Endometrial microvascular endothelial cells (primary cell): ENCODE data around the gene ELFN2. TPM values are rescaled to one million over a fixed set of nuclear protein-coding genes. Genes with fewer than 3 reads are reported as not detected.

Experiments used
- in situ Hi-C: cut with HindIII; loops from 2 replicates; pipeline ENCODE4 v1.10.0; 2017; ENCODE audit warnings: low sequenced_read_pairs, low pct_unique_long_range_greater_than_20kb; ENCODE audit errors: inconsistent ontology term
- total RNA-seq: library from RNA; depleted of rRNA; stranded (reverse); fragments of >200 nt; gene quantifications from one replicate; pipeline ENCODE4 v1.2.3, GENCODE V29; 2015; ENCODE audit errors: inconsistent ontology term

The ELFN2 gene
- total RNA-seq, 1 donor from 2014 or later = 4.3 TPM

DNA sequence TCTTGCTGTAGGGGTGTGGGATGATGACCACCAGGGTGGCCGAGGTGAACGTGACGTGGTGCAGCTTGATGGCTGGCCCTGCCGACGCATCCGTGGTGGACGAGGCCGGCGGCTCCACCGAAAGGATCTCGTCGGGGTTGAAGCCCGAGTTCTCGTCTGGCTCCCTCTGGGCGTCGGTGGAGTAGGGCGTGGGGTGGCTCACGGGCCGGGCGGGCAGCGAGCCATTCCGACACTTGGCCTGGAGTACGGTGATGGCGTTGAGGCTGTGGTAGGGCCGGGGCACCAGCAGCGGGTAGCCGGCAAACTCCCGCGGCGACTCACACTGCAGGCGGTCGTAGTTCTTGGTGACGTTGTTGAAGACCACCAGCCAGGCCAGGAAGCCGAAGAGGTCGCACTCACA, 52.7 kb downstream of the ELFN2 start:
- in situ Hi-C loops = no loop called here

DNA sequence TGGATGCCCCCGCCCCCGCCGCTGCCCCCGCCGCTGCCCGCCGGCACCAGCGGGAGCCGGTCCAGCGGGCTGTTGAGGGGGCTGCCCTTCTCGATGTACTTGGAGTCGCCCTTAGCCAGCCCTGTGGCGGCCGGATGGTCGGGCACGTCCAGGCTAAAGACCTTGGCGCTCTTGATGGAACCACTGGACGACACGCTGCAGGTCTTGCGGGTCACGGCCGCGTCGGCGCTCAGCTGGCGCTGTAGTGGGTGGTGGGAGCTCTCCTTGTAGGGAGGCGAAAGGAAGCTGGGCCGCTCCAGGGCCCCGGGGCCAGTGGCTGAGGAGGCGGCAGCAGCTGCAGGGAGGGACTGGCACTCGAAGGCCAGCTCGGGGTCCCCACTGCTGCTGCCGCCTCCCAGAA, 53.8 kb downstream of the ELFN2 start:
- in situ Hi-C loops = no loop called here

DNA sequence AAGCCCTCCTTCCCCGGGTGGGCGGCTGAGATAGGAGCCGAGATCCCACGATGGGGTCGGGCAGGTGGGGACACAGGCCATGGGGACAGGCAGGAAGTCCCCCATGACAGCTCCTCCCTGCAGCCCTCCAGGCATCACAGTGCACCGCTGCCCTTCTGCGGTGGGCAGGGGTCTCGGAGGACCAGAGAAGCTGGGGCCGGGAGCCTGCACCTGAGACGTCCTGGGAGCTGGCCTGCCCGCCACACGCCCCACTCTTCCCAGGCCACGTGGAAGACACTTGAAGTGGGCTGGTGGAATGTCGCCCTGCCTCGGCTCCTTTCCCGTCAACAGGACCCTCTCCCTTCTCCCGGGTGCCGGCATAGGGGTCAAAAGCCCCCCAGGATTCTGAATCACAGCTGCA, 55.4 kb downstream of the ELFN2 start:
- in situ Hi-C loops = no loop called here

GRCh38 chr22:37371491-37371890, 55.8 kb downstream of the ELFN2 start:
- in situ Hi-C loops = no loop called here

DNA sequence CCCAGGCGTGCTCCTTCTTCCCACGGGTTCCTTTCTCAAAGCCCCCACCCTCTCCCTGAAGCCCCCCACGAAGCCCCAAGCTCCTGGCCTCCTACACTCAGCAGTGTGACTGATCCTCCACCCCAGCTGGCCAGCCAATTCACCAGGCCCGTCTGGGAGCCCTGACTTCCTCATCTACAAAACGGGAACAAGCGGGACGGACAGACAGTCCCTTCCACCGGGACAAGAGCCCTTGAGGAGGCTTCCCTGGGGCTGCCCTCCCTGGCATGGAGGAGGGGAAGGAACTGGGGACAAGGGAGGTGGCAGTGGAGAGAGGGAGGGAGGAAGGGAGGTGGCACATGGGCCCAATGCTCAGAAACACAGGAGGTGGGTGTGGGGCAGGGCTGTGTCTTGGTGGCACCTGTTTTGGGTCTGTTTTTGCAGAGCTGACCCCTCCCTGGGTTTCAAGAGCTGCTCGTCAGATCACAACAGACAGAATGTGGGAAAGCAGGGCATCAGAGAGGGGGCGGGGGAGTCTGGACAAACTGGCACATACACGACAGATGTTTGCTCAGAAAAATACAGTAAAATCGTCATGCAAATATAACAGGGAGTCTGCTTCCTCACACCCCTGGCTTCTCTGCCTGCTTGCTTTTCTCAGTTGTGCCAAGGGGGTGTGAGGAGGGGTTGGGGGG, 56.8 kb downstream of the ELFN2 start:
- in situ Hi-C loops = no loop called here

DNA sequence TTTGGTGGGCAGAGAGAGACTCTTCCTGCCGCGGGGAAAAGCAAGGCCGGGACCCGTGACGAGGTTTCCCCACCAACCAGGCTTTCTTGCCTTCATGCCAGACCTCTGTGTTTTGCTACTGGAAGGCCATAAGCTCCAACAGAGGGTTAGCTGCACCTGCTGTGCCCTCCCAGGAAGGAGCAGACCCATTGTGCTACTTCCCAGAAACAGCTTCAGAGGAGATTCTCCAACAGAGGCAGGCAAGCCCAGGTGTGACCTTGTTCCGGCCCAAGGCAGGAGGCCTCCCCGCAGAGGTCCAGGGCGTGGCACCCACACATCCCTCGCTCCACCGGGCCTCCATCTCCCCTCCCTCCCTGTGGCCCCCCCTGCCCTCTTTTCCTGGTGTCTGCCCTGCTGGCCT, 57.8 kb downstream of the ELFN2 start:
- in situ Hi-C loops = no loop called here

GRCh38 chr22:37368058-37368457, 59.2 kb downstream of the ELFN2 start:
- in situ Hi-C loops = no loop called here

GRCh38 chr22:37366601-37367000, 60.7 kb downstream of the ELFN2 start:
- in situ Hi-C loops = no loop called here

GRCh38 chr22:37365950-37366349, 61.3 kb downstream of the ELFN2 start:
- in situ Hi-C loops = no loop called here

GRCh38 chr22:37363261-37363992, 63.9 kb downstream of the ELFN2 start:
- in situ Hi-C loops = no loop called here

- in situ Hi-C loops = no loop called here
These were observed 64.7 kb downstream of the ELFN2 start for GRCh38 chr22:37362621-37363020.

GRCh38 chr22:37358917-37359316, 68.4 kb downstream of the ELFN2 start:
- in situ Hi-C loops = no loop called here

GRCh38 chr22:37358386-37358785, 68.9 kb downstream of the ELFN2 start:
- in situ Hi-C loops = no loop called here

- in situ Hi-C loops = no loop called here
These were observed 69.7 kb downstream of the ELFN2 start for GRCh38 chr22:37357446-37358075.

DNA sequence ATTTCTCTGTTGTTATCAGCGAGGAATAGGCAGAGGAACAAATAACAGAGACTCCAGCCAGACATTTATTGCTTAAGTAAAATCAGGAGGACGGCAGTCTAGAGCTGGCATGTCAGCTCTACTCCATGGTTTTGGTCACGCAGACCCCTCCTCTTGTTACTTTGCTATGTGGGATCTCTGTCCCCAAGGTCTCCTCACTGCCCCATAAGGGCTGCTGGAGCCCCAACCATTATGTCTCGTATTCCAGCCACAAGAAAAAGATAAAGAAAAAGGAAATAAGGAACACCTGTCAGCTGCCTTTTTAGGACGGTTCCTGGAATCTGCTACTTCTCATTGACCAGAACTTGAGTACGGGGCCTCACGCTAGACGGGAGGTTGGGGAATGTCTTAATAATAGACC, 70.4 kb downstream of the ELFN2 start:
- in situ Hi-C loops = no loop called here

DNA sequence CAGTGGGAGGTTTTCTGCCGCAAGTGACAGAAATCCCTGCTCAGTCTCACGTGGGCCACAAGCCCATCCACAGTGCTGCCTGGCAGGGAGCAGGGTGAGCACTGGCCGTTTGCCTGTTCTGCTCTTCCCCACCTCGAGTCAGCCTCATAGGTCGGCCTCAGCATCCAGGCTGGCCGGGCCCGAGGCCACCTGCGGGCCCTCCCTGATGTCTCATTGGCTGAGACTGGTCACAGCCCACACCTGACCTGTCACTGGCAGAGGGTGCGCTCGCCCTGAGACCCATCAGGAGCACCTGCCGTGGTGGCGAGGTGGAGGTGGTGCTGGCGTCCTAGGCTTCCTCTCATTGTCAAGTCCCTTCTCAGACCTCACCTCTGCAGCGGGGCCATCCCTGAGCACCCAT, 72.1 kb downstream of the ELFN2 start:
- in situ Hi-C loops = no loop called here

DNA sequence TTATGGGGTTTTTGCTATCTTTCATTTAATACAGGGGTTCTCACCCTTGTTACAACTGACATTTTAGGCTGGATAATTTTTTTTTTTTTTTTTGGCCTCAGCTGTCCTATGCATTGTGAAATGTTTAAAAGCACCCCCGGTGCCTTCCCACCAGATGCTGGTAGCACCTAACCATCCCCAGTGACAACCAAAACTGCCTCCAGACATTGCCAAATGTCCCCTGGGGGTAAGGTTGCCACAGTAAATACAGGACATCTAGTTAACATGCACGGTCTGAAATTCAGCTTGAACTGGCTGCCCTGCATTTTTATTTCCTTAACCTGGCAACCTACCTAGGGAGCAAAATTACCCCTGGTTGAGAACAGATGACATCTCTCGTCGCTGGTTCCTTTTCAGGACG, 72.6 kb downstream of the ELFN2 start:
- in situ Hi-C loops = no loop called here

DNA sequence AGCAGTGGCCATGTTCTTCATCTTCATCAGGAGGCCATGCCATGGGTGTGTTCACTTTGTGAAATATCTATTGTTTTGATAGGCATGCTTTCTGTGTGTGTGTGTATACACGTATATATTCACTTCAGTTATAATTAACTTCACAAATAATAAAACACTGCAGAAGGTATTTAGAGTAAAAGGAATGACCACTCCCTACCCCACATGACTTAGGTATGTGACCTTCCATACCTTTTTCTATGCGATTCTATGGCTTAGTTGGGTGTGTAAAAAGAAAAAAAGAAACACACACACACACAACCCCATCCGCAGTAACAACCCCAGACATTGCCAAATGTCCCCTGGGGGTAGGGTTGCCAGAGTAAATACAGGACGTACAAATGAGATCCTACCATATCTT, 73.0 kb downstream of the ELFN2 start:
- in situ Hi-C loops = no loop called here

GRCh38 chr22:37353839-37354238, 73.4 kb downstream of the ELFN2 start:
- in situ Hi-C loops = no loop called here

DNA sequence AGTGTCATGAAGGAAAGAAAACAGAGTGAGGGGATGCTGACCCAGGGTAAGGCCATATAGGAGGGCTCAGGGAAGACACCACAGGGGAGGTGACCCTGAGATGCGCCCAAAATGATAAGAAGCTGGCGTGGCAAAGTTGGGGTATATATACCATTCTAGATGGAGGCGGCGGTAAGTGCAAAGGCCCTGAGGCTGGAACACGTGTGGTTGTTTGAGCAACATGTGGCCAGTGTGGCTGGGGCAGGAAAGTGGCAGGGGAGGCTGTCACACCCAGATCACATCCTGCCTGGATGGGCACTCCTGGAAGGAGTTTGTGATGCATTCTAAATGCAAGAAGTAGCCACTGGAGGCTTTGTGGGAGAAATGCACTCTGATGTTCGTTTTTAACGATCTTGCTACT, 74.8 kb downstream of the ELFN2 start:
- in situ Hi-C loops = no loop called here
